GM06990 (cell line): ENCODE measurements around the gene ADAMTS17.

Source experiments
- DNase-seq: peaks from one replicate; pipeline ENCODE4 v3.0.0-alpha.2; 2011; ENCODE audit not compliant: insufficient read length; ENCODE audit errors: extremely low read depth
- H3K27me3 ChIP-seq: replicated peaks from 2 replicates; pipeline ENCODE4 v1.6.0; 2011; ENCODE audit warnings: low read length; ENCODE audit not compliant: control insufficient read depth, insufficient read depth
- H3K36me3 ChIP-seq: 2 replicates; pipeline ENCODE4 v1.5.1; 2011; ENCODE audit warnings: low read length; ENCODE audit not compliant: control insufficient read depth, insufficient read depth
- H3K4me3 ChIP-seq: replicated peaks from 2 replicates; pipeline ENCODE4 v1.5.1; 2011; ENCODE audit warnings: low read depth, mild to moderate bottlenecking, control low read depth, low read length
- TF ChIP-seq, protein P1 (sequence below): IDR thresholded peaks from 2 replicates; pipeline ENCODE4 v1.5.1; 2011; ENCODE audit warnings: low read length, control low read depth, mild to moderate bottlenecking, inconsistent platforms; ENCODE audit not compliant: insufficient read depth, poor library complexity, severe bottlenecking

Gene ADAMTS17

GRCh38 chr15:99985878-99986277 is 355.9 kb downstream of the ADAMTS17 start:
- TF ChIP-seq, protein P1, sequence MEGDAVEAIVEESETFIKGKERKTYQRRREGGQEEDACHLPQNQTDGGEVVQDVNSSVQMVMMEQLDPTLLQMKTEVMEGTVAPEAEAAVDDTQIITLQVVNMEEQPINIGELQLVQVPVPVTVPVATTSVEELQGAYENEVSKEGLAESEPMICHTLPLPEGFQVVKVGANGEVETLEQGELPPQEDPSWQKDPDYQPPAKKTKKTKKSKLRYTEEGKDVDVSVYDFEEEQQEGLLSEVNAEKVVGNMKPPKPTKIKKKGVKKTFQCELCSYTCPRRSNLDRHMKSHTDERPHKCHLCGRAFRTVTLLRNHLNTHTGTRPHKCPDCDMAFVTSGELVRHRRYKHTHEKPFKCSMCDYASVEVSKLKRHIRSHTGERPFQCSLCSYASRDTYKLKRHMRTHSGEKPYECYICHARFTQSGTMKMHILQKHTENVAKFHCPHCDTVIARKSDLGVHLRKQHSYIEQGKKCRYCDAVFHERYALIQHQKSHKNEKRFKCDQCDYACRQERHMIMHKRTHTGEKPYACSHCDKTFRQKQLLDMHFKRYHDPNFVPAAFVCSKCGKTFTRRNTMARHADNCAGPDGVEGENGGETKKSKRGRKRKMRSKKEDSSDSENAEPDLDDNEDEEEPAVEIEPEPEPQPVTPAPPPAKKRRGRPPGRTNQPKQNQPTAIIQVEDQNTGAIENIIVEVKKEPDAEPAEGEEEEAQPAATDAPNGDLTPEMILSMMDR: no peak

DNA sequence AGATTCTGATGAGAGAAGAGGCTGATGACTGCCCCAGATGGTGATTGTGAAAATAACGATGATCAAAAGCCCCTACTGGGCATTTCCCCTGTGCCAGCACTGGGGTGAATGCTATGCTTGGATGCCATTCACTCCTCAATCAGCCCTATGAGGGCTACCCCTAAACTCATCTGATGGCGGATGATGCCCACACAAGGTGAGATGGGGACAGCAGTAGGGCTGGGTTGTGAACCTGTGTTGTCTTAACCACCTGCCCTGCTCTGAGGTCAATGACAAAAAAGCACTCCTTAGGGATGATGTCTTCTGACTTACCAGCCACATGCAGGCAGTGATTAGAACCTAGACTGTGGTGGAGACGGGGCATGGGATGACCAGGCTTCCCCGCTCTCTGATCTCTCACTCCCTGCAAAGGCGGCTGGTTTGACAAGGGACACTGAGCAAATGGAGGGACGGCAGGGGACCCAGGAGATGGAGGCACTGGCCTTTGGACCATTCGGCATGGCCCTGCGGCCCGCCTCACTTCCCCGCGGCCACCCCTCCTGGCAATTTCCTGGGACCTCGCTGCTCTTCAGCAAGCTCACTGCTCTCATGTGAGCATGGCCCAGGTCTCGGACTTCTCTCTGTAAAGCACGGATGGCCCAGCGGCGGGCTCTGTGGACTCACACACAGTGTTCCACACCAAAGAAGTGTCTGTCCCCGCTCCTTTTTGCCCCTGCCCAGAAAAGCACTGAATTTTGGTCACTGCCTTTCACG is 357.1 kb downstream of the ADAMTS17 start:
- DNase-seq: no peak

More at GRCh38 chr15:99985878-99986277, 355.9 kb downstream of the ADAMTS17 start:
- no peaks in the 10 kb centered on the region; the same call in 1 of the 2 replicates for H3K27me3 ChIP-seq
- H3K4me3 ChIP-seq: no peak overlapping the region
- no peaks in the 10 kb centered on the region for H3K36me3 ChIP-seq
- no peak for DNase-seq

DNA sequence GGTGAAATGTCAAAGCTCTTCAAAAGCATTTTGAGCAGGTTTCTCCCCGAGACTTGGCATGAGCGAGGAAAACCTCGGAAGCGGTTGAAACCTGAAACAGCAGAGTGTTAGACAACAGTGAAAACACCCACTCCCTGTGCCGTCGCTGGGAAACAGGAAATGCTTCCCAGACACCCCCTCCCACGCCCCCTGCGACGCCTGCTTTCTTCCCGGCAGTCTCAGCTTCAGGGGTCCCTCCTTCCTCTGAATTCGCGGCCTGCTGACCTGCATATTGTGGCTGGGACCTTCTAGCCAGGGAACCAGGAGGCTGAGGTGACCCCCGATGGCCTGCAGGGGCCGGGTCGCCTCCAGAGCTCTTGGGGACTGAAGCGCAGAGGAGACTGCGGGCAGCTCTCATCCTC is 357.9 kb downstream of the ADAMTS17 start:
- Histone ChIP-seq H3K36me3 (no peaks in the 10 kb centered on the region), H3K4me3 (no peak overlapping the region), H3K27me3 (no peaks in the 10 kb centered on the region; the same call in 1 of the 2 replicates)
- TF ChIP-seq, protein P1: no peak
- DNase-seq: no peak

More for the DNA sequence above, 357.1 kb downstream of the ADAMTS17 start:
- TF ChIP-seq, protein P1: no peak
- no peaks in the 10 kb centered on the region; the same call in 1 of the 2 replicates for H3K27me3 ChIP-seq
- no peaks in the 10 kb centered on the region for H3K36me3 ChIP-seq
- H3K4me3 ChIP-seq: no peak overlapping the region

- Histone ChIP-seq H3K36me3 (no peaks in the 10 kb centered on the region), H3K4me3 (no peak overlapping the region), H3K27me3 (no peaks in the 10 kb centered on the region; the same call in 1 of the 2 replicates)
- TF ChIP-seq, protein P1: no peak
- DNase-seq: no peak
These were observed 358.4 kb downstream of the ADAMTS17 start for GRCh38 chr15:99983171-99983885.

DNA sequence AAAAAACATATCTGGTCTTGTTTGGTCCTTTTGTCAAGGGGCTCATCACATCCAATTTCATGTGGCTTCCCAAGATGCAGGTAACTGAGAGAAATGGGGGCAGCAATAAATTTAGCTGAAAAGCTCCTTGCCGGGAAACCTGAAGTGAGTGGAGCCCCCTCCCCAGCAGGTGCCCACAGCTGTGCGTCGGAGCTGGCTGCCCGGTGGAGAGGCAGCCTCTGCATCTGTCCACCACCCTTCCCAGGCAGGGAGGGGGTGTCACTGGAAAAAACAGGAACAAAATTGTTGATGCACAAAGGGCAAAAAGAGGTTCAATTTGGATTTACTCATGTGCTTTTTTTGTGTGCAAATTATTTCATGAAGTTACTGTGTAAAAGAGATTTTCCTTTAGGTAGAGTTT is 359.1 kb downstream of the ADAMTS17 start:
- no peak for DNase-seq
- H3K4me3 ChIP-seq: no peak overlapping the region
- H3K36me3 ChIP-seq: no peaks in the 10 kb centered on the region
- TF ChIP-seq, protein P1: no peak
- no peaks in the 10 kb centered on the region; the same call in 1 of the 2 replicates for H3K27me3 ChIP-seq
